SH-SY5Y (cell line): ENCODE data around the gene OR2Z1.

ENCODE experiments used
- GATA2 ChIP-seq: IDR thresholded peaks from 2 replicates; pipeline ENCODE4 v1.6.1; 2011; ENCODE audit warnings: mild to moderate bottlenecking, low read depth, low read length
- GATA3 ChIP-seq: IDR thresholded peaks from 2 replicates; pipeline ENCODE4 v1.6.1; 2011; ENCODE audit warnings: low read depth, mild to moderate bottlenecking, low read length, moderate library complexity

OR2Z1 gene

DNA sequence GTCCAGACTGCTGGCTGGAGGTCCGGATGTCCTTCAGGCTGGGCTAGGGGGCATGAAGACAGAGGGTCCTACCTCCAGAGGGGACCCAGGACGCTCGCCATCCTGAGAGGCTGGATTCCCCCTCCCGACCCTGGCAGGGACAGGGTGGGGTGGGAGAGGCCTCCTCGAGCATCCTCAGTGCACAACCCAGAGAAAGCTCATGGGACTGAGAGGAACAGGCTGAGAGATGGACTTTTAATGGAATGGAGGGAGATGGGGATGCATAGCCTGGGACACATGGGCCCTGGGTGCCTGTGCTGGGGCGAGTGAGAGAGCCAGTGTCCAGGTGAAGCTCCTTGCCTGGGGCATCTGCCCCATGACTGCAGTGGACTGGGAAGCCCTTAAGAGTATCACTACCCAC is 25.9 kb upstream of the OR2Z1 start:
- TF ChIP-seq GATA2 (no peak), GATA3 (no peak)

GRCh38 chr19:8695911-8696310 is 25.5 kb upstream of the OR2Z1 start:
- TF ChIP-seq GATA2 = no peak
- no peak for TF ChIP-seq GATA3

DNA sequence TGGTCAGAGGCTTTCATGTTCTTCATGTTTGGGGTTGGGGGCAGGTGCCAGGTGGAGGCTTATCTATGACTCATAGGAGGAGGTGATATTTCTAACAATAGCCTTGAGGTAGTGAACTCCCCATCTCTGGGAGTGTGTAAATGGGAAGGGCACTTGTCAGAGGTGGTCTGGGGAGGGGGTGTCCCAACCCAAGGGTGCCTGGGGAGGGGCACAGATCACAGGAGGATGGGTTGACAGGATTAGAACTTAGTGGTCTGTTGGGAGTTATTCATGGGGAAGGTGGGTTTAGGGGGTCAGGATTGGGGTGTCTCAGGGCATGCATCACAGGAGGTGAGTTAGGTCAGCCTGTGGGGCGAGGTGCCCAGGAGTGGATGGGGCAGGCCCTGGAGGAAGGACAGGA is 24.4 kb upstream of the OR2Z1 start:
- TF ChIP-seq GATA2 (no peak), GATA3 (no peak)

- TF ChIP-seq GATA3 (no peak), GATA2 (no peak)
Measured at GRCh38 chr19:8697671-8698432, 23.6 kb upstream of the OR2Z1 start.

DNA sequence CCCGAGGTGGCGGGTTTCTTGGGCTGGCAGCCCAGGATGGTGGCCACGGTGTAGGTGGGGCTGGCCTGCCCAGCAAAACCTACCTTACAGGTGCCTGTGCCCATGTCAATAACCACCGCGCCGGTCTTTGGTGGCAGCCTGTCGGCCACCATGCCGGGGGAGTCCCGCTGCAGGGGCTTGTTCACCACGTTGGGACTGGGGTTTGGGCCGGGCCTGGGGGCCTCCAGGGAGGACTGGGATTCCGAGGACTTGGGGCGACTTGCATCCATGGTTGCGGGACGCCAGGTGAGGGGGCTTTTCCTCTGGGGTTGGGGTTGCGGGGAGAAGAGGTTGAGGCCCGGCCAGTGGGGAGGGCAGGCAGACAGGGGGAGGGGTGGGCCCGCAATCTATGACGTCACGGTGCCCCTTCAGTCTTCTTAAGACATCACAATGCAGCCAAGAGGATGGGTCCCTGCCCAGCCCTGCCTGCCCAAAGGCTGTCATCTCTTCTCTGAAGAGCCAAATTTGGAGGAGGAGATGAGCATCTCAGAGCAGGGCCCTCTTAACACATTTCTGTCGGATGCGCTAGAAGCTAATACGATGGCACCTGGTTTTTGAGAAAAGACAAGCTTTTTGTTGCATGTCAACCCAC is 22.9 kb upstream of the OR2Z1 start, which contains the start of gene ACTL9:
Gene ACTL9 (minus strand): TSS at position 363 of the 631 bp plus-strand sequence. CDS start 94 bp downstream, at position 269.
- TF ChIP-seq GATA3 (no peak), GATA2 (no peak)

GRCh38 chr19:8699908-8700307 is 21.5 kb upstream of the OR2Z1 start:
- TF ChIP-seq GATA3 = no peak
- no peak for TF ChIP-seq GATA2

- TF ChIP-seq GATA2 = no peak
- no peak for TF ChIP-seq GATA3
Measured at GRCh38 chr19:8700956-8701355, 20.5 kb upstream of the OR2Z1 start.

DNA sequence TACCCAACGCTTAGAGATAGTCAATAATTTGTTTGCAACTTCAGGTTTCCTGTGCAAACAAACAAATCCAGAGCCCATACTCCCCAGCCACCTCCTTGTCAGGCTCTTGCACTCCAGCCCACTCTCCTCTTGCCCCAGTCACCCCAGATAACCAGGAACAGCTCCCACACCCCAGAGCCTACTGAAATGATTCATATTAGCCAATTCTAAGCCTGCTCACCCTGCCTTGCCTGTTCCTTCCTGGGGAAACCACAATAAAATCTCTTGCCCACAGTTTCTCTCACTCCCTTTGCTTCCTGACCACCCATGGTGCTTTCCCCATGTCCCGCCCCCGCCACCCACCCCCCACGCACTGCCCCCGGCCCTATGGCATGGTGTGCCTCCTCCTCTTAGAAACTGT is 19.1 kb upstream of the OR2Z1 start:
- TF ChIP-seq GATA2 = no peak
- no peak for TF ChIP-seq GATA3

GRCh38 chr19:8703223-8703622 is 18.2 kb upstream of the OR2Z1 start:
- TF ChIP-seq GATA2 (no peak), GATA3 (no peak)

DNA sequence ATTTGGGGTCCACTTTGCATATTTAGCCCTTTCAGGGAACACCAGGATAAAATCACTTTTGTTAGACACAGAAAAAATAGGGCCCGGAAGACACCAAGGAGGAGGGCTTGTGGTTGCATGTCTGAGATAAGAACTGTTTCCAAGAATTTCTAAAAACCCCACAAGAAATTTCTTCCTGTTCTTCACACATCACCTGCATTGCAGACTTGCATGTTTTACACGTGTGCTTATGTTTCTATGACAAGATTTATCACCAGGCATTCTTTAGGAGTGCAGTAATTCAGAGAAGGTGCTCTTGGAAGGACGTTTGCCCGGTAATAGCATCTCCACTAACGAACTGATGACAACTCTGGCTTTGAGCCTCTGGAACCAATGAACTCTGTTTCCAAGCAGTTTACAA is 15.7 kb upstream of the OR2Z1 start:
- no peak for TF ChIP-seq GATA3
- TF ChIP-seq GATA2 = no peak

DNA sequence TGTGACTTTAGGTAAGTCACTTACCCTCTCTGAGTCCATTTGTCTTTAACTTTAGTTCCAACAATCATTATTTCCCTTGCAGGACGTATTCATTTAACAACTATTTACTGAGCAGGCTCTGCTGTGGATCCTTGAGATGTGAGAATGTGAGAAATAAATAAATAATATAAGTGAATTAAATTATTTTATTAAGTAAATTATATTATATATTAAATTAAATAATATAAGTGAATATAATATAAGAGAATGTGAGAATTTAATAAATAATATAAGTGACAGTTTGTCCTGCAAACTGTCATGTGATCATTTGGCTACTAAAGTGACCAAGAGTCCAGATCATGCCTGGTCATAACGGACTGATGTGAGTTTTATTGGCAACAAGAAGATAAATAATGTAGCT is 598 bp downstream of the OR2Z1 start:
- TF ChIP-seq GATA3 = no peak
- TF ChIP-seq GATA2 = no peak

GRCh38 chr19:8724276-8724675 is 2.8 kb downstream of the OR2Z1 start:
- TF ChIP-seq GATA3 = no peak
- TF ChIP-seq GATA2 = no peak

- TF ChIP-seq GATA2 (no peak), GATA3 (no peak)
Measured at GRCh38 chr19:8731428-8732169, 10.2 kb downstream of the OR2Z1 start.

GRCh38 chr19:8738377-8738776 is 16.9 kb downstream of the OR2Z1 start:
- TF ChIP-seq GATA3 (no peak), GATA2 (no peak)
